Mucosa of stomach (tissue), 1 donor: ENCODE measurements around the gene HYOU1.

Experiments used
- H3K27me3 ChIP-seq: one replicate; pipeline ENCODE4 v1.7.0; 2013; ENCODE audit warnings: mild to moderate bottlenecking, low read length; ENCODE audit not compliant: control insufficient read depth, insufficient read depth
- H3K36me3 ChIP-seq: one replicate; pipeline ENCODE4 v1.7.0; 2013; ENCODE audit warnings: low read length; ENCODE audit not compliant: control insufficient read depth, insufficient read depth
- H3K4me1 ChIP-seq: one replicate; pipeline ENCODE4 v1.7.0; 2013; ENCODE audit warnings: mild to moderate bottlenecking, low read length; ENCODE audit not compliant: control insufficient read depth, insufficient read depth
- H3K4me3 ChIP-seq: one replicate; pipeline ENCODE4 v1.7.0; 2013; ENCODE audit warnings: low read length
- H3K9ac ChIP-seq: one replicate; pipeline ENCODE4 v1.7.0; 2013; ENCODE audit warnings: mild to moderate bottlenecking, low read length, moderate library complexity
- H3K9me3 ChIP-seq: one replicate; pipeline ENCODE4 v1.7.0; 2013; ENCODE audit warnings: mild to moderate bottlenecking, low read length, moderate library complexity; ENCODE audit not compliant: control insufficient read depth
- donor health status: Pancreatic carcinoma.

Gene HYOU1

GRCh38 chr11:119011476-119012053, 45.4 kb downstream of the HYOU1 start:
- peaks cover 18% of the 10 kb centered on the region for H3K36me3 ChIP-seq
- H3K4me1 ChIP-seq, result peaks cover 4% of the 10 kb centered on the region
- no peaks in the 10 kb centered on the region for H3K27me3 ChIP-seq
- no peaks in the 10 kb centered on the region for H3K9me3 ChIP-seq
- H3K4me3 ChIP-seq, result no peak overlapping the region
- no peak overlapping the region for H3K9ac ChIP-seq

- no peaks in the 10 kb centered on the region for H3K4me1 ChIP-seq
- H3K36me3 ChIP-seq, result peaks cover 4% of the 10 kb centered on the region
- no peak overlapping the region for H3K9ac ChIP-seq
- H3K27me3 ChIP-seq, result no peaks in the 10 kb centered on the region
- H3K4me3 ChIP-seq, result no peak overlapping the region
- no peaks in the 10 kb centered on the region for H3K9me3 ChIP-seq
Measured at GRCh38 chr11:119006656-119007055, 50.3 kb downstream of the HYOU1 start.

DNA sequence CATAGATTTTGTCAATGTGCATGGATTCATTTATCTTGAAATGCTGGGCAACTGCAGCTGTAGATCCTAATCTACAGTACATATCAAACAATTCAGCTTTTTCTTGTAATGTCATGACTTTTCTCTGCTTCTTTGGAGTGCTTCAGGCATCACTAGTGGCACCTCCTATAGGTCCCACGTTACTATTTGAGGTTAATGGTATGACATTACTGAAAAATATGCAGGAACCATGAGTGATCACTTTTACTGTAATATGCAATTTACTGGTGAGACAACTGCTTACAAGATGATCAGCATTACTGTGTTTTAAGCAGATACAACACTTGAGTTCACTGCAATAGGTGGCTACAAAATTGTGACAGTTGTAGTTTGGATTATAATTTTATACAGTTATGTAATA, 56.1 kb downstream of the HYOU1 start:
- no peak overlapping the region for H3K4me3 ChIP-seq
- no peaks in the 10 kb centered on the region for H3K27me3 ChIP-seq
- no peak overlapping the region for H3K9ac ChIP-seq
- peaks cover 9% of the 10 kb centered on the region for H3K4me1 ChIP-seq
- no peaks in the 10 kb centered on the region for H3K9me3 ChIP-seq
- H3K36me3 ChIP-seq, result no peaks in the 10 kb centered on the region

GRCh38 chr11:118998822-118999221, 58.2 kb downstream of the HYOU1 start:
- Histone ChIP-seq H3K9me3 (no peaks in the 10 kb centered on the region), H3K4me3 (peak overlapping the region; percentile 64), H3K4me1 (peaks cover 9% of the 10 kb centered on the region), H3K27me3 (no peaks in the 10 kb centered on the region), H3K36me3 (no peaks in the 10 kb centered on the region), H3K9ac (peak overlapping the region; percentile 58)

GRCh38 chr11:118998388-118998717, 58.7 kb downstream of the HYOU1 start:
- Histone ChIP-seq H3K9ac (peak overlapping the region; percentile 58), H3K4me3 (peak overlapping the region; percentile 64), H3K36me3 (no peaks in the 10 kb centered on the region), H3K27me3 (no peaks in the 10 kb centered on the region), H3K4me1 (peaks cover 9% of the 10 kb centered on the region), H3K9me3 (no peaks in the 10 kb centered on the region)

DNA sequence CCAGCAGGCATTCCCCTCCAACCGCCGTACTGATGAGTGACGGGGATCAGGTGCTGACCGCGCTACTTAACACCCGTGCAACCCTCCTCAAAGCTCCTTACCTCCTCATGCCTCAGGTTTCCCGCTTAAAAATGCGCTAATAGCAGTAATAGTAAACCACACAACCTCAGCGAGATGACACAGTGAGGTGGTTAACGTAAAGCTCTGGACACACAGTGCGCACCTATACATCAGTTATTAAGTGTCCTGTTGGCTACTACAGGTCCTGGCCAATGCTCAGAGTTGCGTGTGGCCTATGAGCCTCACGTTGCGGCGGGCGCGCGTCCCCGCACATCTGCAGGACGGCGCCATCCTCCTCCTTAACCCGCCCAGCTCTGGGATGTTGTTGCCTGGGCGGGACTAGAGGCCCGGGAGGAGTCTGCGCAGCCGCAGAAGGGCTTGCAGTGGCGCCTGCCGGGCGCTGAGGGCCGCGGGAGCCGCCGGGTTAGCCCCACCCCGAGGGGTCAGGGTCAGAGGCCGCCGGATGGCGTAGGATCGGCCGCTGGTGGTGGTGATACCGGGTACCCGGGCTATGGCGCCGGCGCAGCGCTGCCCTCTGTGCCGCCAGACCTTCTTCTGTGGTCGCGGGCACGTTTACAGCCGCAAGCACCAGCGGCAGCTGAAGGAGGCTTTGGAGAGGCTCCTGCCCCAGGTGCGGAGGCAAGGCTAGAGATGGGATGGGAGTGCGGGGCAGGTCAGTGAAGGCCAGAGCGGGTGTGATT, 59.2 kb downstream of the HYOU1 start, which contains the start of gene CENATAC:
CENATAC (plus strand) TSS at position 512 of the 761 bp plus-strand sequence; CDS start at position 572, 60 bp downstream.
- no peaks in the 10 kb centered on the region for H3K9me3 ChIP-seq
- H3K4me1 ChIP-seq, result peaks cover 9% of the 10 kb centered on the region
- H3K9ac ChIP-seq, result peak within 1 kb of the TSS; percentile 58

GRCh38 chr11:118996926-118997626, 59.9 kb downstream of the HYOU1 start:
- Histone ChIP-seq H3K4me1 (peaks cover 9% of the 10 kb centered on the region), H3K4me3 (peak overlapping the region; percentile 64), H3K36me3 (no peaks in the 10 kb centered on the region), H3K27me3 (no peaks in the 10 kb centered on the region), H3K9ac (peak overlapping the region; percentile 58), H3K9me3 (no peaks in the 10 kb centered on the region)

More for the DNA sequence above, 59.2 kb downstream of the HYOU1 start, which contains the start of gene CENATAC:
- no peaks in the 10 kb centered on the region for H3K27me3 ChIP-seq
- no peaks in the 10 kb centered on the region for H3K36me3 ChIP-seq
- peak within 1 kb of the TSS; percentile 64 for H3K4me3 ChIP-seq
